Aortic smooth muscle cell (primary cell): Measurements from ENCODE around the gene CYBRD1. TPM values are rescaled to one million over a fixed set of nuclear protein-coding genes. Genes with fewer than 3 reads are reported as not detected.

Experiments used
- total RNA-seq: library from RNA; depleted of rRNA; stranded (reverse); fragments of >200 nt; gene quantifications from 2 replicates; pipeline ENCODE4 v1.2.3, GENCODE V29; 2014

CYBRD1 gene, protein sequence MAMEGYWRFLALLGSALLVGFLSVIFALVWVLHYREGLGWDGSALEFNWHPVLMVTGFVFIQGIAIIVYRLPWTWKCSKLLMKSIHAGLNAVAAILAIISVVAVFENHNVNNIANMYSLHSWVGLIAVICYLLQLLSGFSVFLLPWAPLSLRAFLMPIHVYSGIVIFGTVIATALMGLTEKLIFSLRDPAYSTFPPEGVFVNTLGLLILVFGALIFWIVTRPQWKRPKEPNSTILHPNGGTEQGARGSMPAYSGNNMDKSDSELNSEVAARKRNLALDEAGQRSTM
- 250 and 347 TPM in 2 replicates for total RNA-seq

DNA sequence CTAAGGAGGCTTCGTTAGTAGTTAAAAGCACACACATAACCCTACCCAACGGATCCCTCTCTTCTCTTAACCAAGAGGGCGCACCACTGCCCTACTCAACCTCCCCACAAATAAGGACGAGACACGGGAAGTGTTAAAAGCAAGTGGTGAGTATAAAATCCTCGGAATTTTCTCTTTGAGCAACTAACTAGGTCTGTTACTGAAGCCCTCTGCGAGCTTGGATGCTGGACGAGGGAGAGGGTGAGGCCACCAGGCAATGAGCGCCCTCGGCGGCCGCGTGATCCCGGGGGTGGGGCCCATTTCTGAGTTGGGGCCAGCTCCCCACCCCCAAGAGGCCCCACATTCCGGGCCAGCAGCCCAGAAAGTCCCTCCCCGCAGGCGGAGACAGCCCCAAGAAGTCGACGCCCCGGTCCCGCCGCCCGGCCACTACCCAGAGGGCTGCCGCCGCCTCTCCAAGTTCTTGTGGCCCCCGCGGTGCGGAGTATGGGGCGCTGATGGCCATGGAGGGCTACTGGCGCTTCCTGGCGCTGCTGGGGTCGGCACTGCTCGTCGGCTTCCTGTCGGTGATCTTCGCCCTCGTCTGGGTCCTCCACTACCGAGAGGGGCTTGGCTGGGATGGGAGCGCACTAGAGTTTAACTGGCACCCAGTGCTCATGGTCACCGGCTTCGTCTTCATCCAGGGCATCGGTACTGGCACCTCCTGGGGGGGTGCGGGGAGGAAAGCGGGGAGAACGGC, at the start of gene CYBRD1:
Gene CYBRD1 (plus strand): TSS at position 423 of the 736 bp plus-strand sequence. CDS start 72 bp downstream, at position 495.

Other genes with a start within 250 kb of the CYBRD1 start
- 11.0 and 14.1 TPM in 2 replicates for gene METTL8, start 88.5 kb upstream of the CYBRD1 start, total RNA-seq
- 21.2 and 24.0 TPM in 2 replicates for gene DCAF17, start 88.2 kb upstream of the CYBRD1 start, total RNA-seq
- gene DYNC1I2, start 165.0 kb downstream of the CYBRD1 start, total RNA-seq: 131 and 135 TPM in 2 replicates